GM12892 (cell line): ENCODE data around the gene HS3ST4.

ENCODE experiments used
- POLR2A ChIP-seq: IDR thresholded peaks from 2 replicates; pipeline ENCODE4 v1.6.1; 2011; ENCODE audit warnings: low read depth, low read length, control low read depth
- POLR2AphosphoS5 ChIP-seq: IDR thresholded peaks from 2 replicates; pipeline ENCODE4 v1.6.1; 2011; ENCODE audit warnings: low read depth, low read length, control low read depth

DNA sequence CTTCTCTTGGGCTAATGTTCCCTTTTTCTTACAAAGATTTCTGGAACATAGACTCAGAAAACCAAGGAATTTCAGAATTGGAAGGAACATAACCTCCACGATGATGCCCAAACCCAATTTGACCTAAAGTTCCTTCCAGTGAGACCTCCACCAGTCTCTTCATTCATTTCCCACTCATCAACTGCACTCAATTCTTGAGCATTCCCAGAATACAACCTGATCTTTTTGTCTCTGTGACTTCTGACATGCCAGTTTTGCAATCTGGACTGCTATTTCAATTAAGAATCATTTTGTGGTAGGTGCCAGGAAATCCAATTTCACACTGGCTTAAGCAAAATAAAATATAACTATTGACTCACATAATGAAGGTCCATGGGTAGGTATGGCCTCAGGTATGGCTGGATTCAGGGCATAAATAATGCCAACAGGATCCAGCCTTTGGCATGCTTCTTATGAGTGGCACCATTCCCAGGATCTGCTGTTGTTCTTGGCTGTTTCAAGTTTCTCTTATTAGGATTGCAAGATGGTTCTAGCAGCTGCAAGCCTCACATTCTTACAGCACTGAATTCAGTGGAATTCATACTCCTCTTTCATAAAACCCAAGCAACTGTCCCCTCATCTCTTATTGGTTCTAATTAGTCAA lies 184.3 kb downstream of the HS3ST4 start:
- TF ChIP-seq POLR2A (no peak), POLR2AphosphoS5 (no peak)
